GM23338 (cell line): ENCODE measurements around the gene NSD1.

Experiments
- CREB1 ChIP-seq: fragments of 250-450 bp; sonication (Bioruptor Pico); IDR thresholded peaks from 2 replicates; pipeline ENCODE4 v1.5.0; 2020; ENCODE audit warnings: low read depth, mild to moderate bottlenecking, moderate library complexity
- EZH2 ChIP-seq: fragments of 200-600 bp; sonication (generic); IDR thresholded peaks from one replicate; pipeline ENCODE4 v1.8.0; 2017; ENCODE audit warnings: antibody characterized with exemption, mild to moderate bottlenecking, low read depth; ENCODE audit not compliant: unreplicated experiment
- EZH2phosphoT487 ChIP-seq: fragments of 200-600 bp; sonication (generic); IDR thresholded peaks from one replicate; pipeline ENCODE4 v1.8.1; 2018; ENCODE audit warnings: antibody characterized with exemption; ENCODE audit not compliant: unreplicated experiment
- JUNB ChIP-seq: IDR thresholded peaks from one replicate; pipeline ENCODE4 v1.6.1; 2016; ENCODE audit warnings: antibody characterized with exemption; ENCODE audit not compliant: unreplicated experiment
- POLR2AphosphoS5 ChIP-seq: IDR thresholded peaks from 2 replicates; pipeline ENCODE4 v1.6.1; 2016; ENCODE audit warnings: antibody characterized with exemption, low read depth
- STAT1 ChIP-seq: IDR thresholded peaks from one replicate; pipeline ENCODE4 v1.6.1; 2016; ENCODE audit warnings: antibody characterized with exemption; ENCODE audit not compliant: unreplicated experiment
- ZNF462 ChIP-seq: fragments of 250-450 bp; sonication (Bioruptor Pico); IDR thresholded peaks from 2 replicates; pipeline ENCODE4 v1.5.0; 2020; ENCODE audit warnings: mild to moderate bottlenecking, moderate library complexity
- TF ChIP-seq, protein P1 (sequence below), 2 experiments: fragments of 200-600 bp in 1 of 2; sonication (generic) in 1 of 2; conservative IDR thresholded peaks; 2 replicates each; pipeline versions ENCODE4 v1.5.1 to v1.6.1; 2016 to 2017; ENCODE audit warnings: antibody characterized with exemption in 2 of 2, low read depth in 2 of 2, mild to moderate bottlenecking in 2 of 2, moderate library complexity in 1 of 2
- TF ChIP-seq, protein P2 (sequence below): IDR thresholded peaks from one replicate; pipeline ENCODE4 v1.6.1; 2018; ENCODE audit warnings: antibody characterized with exemption; ENCODE audit not compliant: unreplicated experiment

DNA sequence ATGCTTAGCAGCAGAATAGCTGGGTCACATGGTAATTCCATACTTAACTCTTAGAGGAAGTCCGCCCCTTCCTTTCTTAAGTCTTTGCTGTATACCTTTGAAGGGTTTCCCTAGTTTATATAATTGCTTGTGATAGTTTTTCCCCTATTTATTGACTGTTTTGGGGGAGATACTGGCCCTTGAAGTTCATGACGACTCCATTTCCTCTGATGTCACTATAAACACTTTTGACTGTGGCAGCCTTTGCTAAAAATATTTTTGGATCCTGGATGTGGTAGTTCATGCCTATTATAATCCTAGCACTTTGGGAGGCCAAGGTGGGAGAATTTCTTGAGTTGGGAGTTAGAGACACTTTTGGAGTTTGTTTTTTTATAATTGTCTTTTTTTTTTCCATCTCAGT is 38.4 kb downstream of the NSD1 start:
- no peak for TF ChIP-seq EZH2phosphoT487
- no peak for TF ChIP-seq EZH2
- TF ChIP-seq STAT1 = no peak
- TF ChIP-seq, protein P1, sequence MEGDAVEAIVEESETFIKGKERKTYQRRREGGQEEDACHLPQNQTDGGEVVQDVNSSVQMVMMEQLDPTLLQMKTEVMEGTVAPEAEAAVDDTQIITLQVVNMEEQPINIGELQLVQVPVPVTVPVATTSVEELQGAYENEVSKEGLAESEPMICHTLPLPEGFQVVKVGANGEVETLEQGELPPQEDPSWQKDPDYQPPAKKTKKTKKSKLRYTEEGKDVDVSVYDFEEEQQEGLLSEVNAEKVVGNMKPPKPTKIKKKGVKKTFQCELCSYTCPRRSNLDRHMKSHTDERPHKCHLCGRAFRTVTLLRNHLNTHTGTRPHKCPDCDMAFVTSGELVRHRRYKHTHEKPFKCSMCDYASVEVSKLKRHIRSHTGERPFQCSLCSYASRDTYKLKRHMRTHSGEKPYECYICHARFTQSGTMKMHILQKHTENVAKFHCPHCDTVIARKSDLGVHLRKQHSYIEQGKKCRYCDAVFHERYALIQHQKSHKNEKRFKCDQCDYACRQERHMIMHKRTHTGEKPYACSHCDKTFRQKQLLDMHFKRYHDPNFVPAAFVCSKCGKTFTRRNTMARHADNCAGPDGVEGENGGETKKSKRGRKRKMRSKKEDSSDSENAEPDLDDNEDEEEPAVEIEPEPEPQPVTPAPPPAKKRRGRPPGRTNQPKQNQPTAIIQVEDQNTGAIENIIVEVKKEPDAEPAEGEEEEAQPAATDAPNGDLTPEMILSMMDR (conservative IDR thresholded peaks at IDR 0.05; ENCODE audit: low read depth in 2 of 2) = no peak
- TF ChIP-seq, protein P2, sequence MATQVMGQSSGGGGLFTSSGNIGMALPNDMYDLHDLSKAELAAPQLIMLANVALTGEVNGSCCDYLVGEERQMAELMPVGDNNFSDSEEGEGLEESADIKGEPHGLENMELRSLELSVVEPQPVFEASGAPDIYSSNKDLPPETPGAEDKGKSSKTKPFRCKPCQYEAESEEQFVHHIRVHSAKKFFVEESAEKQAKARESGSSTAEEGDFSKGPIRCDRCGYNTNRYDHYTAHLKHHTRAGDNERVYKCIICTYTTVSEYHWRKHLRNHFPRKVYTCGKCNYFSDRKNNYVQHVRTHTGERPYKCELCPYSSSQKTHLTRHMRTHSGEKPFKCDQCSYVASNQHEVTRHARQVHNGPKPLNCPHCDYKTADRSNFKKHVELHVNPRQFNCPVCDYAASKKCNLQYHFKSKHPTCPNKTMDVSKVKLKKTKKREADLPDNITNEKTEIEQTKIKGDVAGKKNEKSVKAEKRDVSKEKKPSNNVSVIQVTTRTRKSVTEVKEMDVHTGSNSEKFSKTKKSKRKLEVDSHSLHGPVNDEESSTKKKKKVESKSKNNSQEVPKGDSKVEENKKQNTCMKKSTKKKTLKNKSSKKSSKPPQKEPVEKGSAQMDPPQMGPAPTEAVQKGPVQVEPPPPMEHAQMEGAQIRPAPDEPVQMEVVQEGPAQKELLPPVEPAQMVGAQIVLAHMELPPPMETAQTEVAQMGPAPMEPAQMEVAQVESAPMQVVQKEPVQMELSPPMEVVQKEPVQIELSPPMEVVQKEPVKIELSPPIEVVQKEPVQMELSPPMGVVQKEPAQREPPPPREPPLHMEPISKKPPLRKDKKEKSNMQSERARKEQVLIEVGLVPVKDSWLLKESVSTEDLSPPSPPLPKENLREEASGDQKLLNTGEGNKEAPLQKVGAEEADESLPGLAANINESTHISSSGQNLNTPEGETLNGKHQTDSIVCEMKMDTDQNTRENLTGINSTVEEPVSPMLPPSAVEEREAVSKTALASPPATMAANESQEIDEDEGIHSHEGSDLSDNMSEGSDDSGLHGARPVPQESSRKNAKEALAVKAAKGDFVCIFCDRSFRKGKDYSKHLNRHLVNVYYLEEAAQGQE = no peak
- TF ChIP-seq POLR2AphosphoS5 = no peak
- TF ChIP-seq CREB1 (CRISPR knock-in tag) = no peak
- no peak for TF ChIP-seq ZNF462
- no peak for TF ChIP-seq JUNB
